ENCODE measurements around the gene C1orf21. TPM values are rescaled to one million over a fixed set of nuclear protein-coding genes. Genes with fewer than 3 reads are reported as not detected.

Gene C1orf21
- total and polyA plus RNA-seq, 2 of the 4 experiments (the other 2 are of a cell fraction) = 6.4 to 9.9 TPM

GRCh38 chr1:184596950-184597645 lies 210.3 kb downstream of the C1orf21 start:
- H2AK9ac ChIP-seq (replicated peaks; ENCODE audit: low read depth, low read length, poor library complexity) = peak overlapping the region; percentile 50
- H3K4me3 ChIP-seq (ENCODE audit: insufficient read depth, low read depth, low read length) = no peak overlapping the region
- dilution Hi-C loops (cut with HindIII; ENCODE audit: low sequenced_read_pairs, unreplicated experiment) = no loop called here
- peak overlapping the region; percentile 38 for H2AFZ ChIP-seq (replicated peaks; ENCODE audit: low read length, poor library complexity)
- H3K4ac ChIP-seq (ENCODE audit: low read depth, low read length) = peak overlapping the region; percentile 82
- H4K8ac ChIP-seq (ENCODE audit: low read depth in 2 of 2, low read length in 2 of 2) = peak overlapping the region; percentile 9 to 72; a peak in 3 of 4 replicates
- 67% methylated on average over 1 of the region's 8 CpGs; no CpG with 5 or more reads in 1 of the 2 experiments for WGBS, 2 experiments (ENCODE audit: extremely low coverage in 2 of 2, insufficient read length in 1 of 2)
- BruUV-seq (replicated peaks) = no TSS peak
- no peaks in the 10 kb centered on the region for H4K20me1 ChIP-seq (ENCODE audit: insufficient read depth, low read length)
- H3K4me2 ChIP-seq (ENCODE audit: low read depth, low read length) = no peak overlapping the region
- H3K14ac ChIP-seq (replicated peaks; ENCODE audit: low read depth, low read length) = peak overlapping the region; percentile 80
- no peaks in the 10 kb centered on the region for H3K27me3 ChIP-seq (ENCODE audit: control insufficient read depth, insufficient read depth, low read length)
- peaks cover 0 to 8% of the 10 kb centered on the region in 2 experiments; a peak in 2 of 4 replicates for H3K79me1 ChIP-seq (ENCODE audit: low read depth in 1 of 2, low read length in 2 of 2)
- intact Hi-C loops (cut with micrococcal nuclease) = no loop called here
- peak overlapping the region; percentile 46 for H2BK5ac ChIP-seq (ENCODE audit: low read depth, low read length, poor library complexity, severe bottlenecking)
- peak overlapping the region; percentile 96 for H2AK5ac ChIP-seq (ENCODE audit: low read depth, low read length)
- ATAC-seq (ENCODE audit: low read depth) = no peak
- peak overlapping the region; percentile 73; the same call in 2 of the 3 replicates for H2BK15ac ChIP-seq (ENCODE audit: low read depth, low read length)
- ChIA-PET POLR2A (ENCODE audit: unreplicated experiment) (no interaction called here), CTCF (no interaction called here)
- peak overlapping the region; percentile 50 for H4K91ac ChIP-seq (ENCODE audit: insufficient read depth, low read depth, low read length)
- H3K9me1 ChIP-seq (ENCODE audit: insufficient read depth, low read length) = peaks cover 14% of the 10 kb centered on the region
- no peak overlapping the region for H3K56ac ChIP-seq (ENCODE audit: extremely low read depth, insufficient read depth, low read length)
- peak overlapping the region; percentile 11; the same call in 1 of the 2 replicates for H4K5ac ChIP-seq (ENCODE audit: low read depth, low read length)
- in situ Hi-C loops (cut with MboI; ENCODE audit: low sequenced_read_pairs) = no loop called here
- no peaks in the 10 kb centered on the region for H3K36me3 ChIP-seq (ENCODE audit: control insufficient read depth, insufficient read depth, low read length)
- peak overlapping the region; percentile 53; the same call in 1 of the 2 replicates for H3K18ac ChIP-seq (ENCODE audit: low read depth, low read length)
- no peak overlapping the region for H3K27ac ChIP-seq (ENCODE audit: insufficient read depth, low read length)
- H2BK20ac ChIP-seq (ENCODE audit: low read depth, low read length) = peak overlapping the region; percentile 83
- no peaks in the 10 kb centered on the region for H3K9me3 ChIP-seq (ENCODE audit: control insufficient read depth, insufficient read depth, low read length)
- H3K9ac ChIP-seq (ENCODE audit: low read depth, low read length) = no peak overlapping the region
- H3K23ac ChIP-seq (ENCODE audit: low read depth, low read length) = peak overlapping the region; percentile 32; the same call in 1 of the 2 replicates
- peaks cover 8% of the 10 kb centered on the region for H3K4me1 ChIP-seq (ENCODE audit: control insufficient read depth, insufficient read depth, low read length)
- no peak for DNase-seq
- H2BK120ac ChIP-seq (ENCODE audit: low read depth, low read length) = peak overlapping the region; percentile 76
- TF ChIP-seq RAD21 (IDR thresholded peaks at IDR 0.05; ENCODE audit: low read length) (no peak), CEBPB (IDR thresholded peaks at IDR 0.05; ENCODE audit: low read depth, low read length) (no peak), SMC3 (IDR thresholded peaks at IDR 0.05; ENCODE audit: low read depth, low read length) (no peak), RFX5 (IDR thresholded peaks at IDR 0.05; ENCODE audit: low read depth, low read length) (no peak), MAFK (IDR thresholded peaks at IDR 0.05; ENCODE audit: low read depth, low read length) (no peak), CHD1 (IDR thresholded peaks at IDR 0.05; ENCODE audit: low read depth, low read length) (no peak), POLR2A (IDR thresholded peaks at IDR 0.05; ENCODE audit: low read depth, low read length) (no peak), RCOR1 (IDR thresholded peaks at IDR 0.05; ENCODE audit: insufficient replicate concordance, low read length) (no peak), FOS (IDR thresholded peaks at IDR 0.05; ENCODE audit: low read depth, low read length) (no peak), USF2 (IDR thresholded peaks at IDR 0.05; ENCODE audit: low read depth, low read length) (no peak), BHLHE40 (IDR thresholded peaks at IDR 0.05; ENCODE audit: low read depth, low read length) (no peak), NFE2L2 (IDR thresholded peaks at IDR 0.05; ENCODE audit: low read depth, low read length) (no peak), MXI1 (IDR thresholded peaks at IDR 0.05; ENCODE audit: borderline replicate concordance, low read depth, low read length) (no peak), CTCF (conservative IDR thresholded peaks at IDR 0.05; ENCODE audit: low read depth, low read length) (no peak), ELK1 (IDR thresholded peaks at IDR 0.05; ENCODE audit: borderline replicate concordance, low read depth, low read length) (no peak)
